Psoas muscle (tissue), 8 donors: Measurements from ENCODE around the gene CASZ1. TPM values are rescaled to one million over a fixed set of nuclear protein-coding genes. Genes with fewer than 3 reads are reported as not detected.

Source experiments
- ATAC-seq, 4 donors: fragments of 200-7000 bp; cut with Tn5 transposase; one replicate each; pipeline ENCODE4 v1.9.1; 2020; ENCODE audit warnings: moderate library complexity in 3 of 4, mild to moderate bottlenecking in 2 of 4
- DNase-seq, 2 donors: peaks; one replicate each; pipeline ENCODE4 v3.0.0-alpha.2; 2020
- H3K27ac ChIP-seq: fragments of 200-600 bp; one replicate; pipeline ENCODE4 v1.8.0; 2022
- H3K27me3 ChIP-seq, 3 donors: fragments of 200-600 bp in 1 of 3; one replicate each; pipeline versions ENCODE4 v1.6.1 to v1.8.0; 2013 to 2022; ENCODE audit warnings: low read length in 2 of 3, mild to moderate bottlenecking in 2 of 3, moderate library complexity in 1 of 3; ENCODE audit not compliant: insufficient read depth in 3 of 3
- H3K36me3 ChIP-seq, 2 donors: fragments of 200-600 bp in 1 of 2; one replicate each; pipeline versions ENCODE4 v1.6.1 to v1.8.0; 2013 to 2022; ENCODE audit warnings: low read depth in 1 of 2, mild to moderate bottlenecking in 1 of 2, moderate library complexity in 1 of 2; ENCODE audit not compliant: insufficient read depth in 1 of 2
- H3K4me1 ChIP-seq: fragments of 200-600 bp; one replicate; pipeline ENCODE4 v1.8.0; 2022
- H3K4me3 ChIP-seq: fragments of 200-600 bp; one replicate; pipeline ENCODE4 v1.8.0; 2022; ENCODE audit warnings: mild to moderate bottlenecking
- H3K9me3 ChIP-seq: fragments of 200-600 bp; one replicate; pipeline ENCODE4 v1.8.0; 2022
- CTCF ChIP-seq: fragments of 200-600 bp; IDR thresholded peaks from one replicate; pipeline ENCODE4 v1.8.0; 2022; ENCODE audit warnings: antibody characterized with exemption
- WGBS, 3 donors: extraction: QIAGEN DNeasy Blood & Tissue Kit; methylation state at CpG; one replicate each; pipeline versions ENCODE4 v1.1.6 to v1.1.7; 2013; 5-methylcytosine and 5-hydroxymethylcytosine counted together
- intact Hi-C, 2 donors: fragments of 100-400 bp; cut with DNase I; formaldehyde crosslinking; loops; one replicate each; pipeline versions ENCODE4 v1.11.0 to v1.14.2; 2022
- polyA plus RNA-seq, 3 donors: library from polyadenylated mRNA; stranded (reverse); fragments of 200-250 nt; gene quantifications; one replicate each; pipeline ENCODE4 v1.2.3, GENCODE V29; 2013
- total RNA-seq, 4 donors: library from RNA; stranded (reverse); fragmentation: NEBNext Ultra II Directional in 2 of 4; extraction: Animal tissue kit (Norgen Biotek cat#: 25700) in 2 of 4; gene quantifications; one replicate each; pipeline versions ENCODE4 v1.2.1 to v1.2.4, GENCODE V29; 2021 to 2023
- donor health status: healthy with polysubstance abuse.
- donor health status: DM: no; HTN: no; CAD: no; lungs with moderate emphysema.
- donor health status: Bipolar disorder and iron deficiency.
- donor health status: healthy.
- donor health status: DM: yes; HTN: yes; CAD: no.
- donor health status: DM: no; HTN: no; CAD: no.
- donor health status: DM: no; HTN: no; CAD: no.
- donor health status: DM: yes; HTN: yes; CAD: no.

CASZ1 gene
- total and polyA plus RNA-seq, 7 donors, result 2.6 to 83.3 (median 53.1) TPM

GRCh38 chr1:10784998-10785727, 11.3 kb downstream of the CASZ1 start:
- Histone ChIP-seq H3K36me3 (no peaks in the 10 kb centered on the region), H3K4me3 (no peak overlapping the region), H3K27ac (no peak overlapping the region), H3K27me3 (no peaks in the 10 kb centered on the region), H3K4me1 (peaks cover 75% of the 10 kb centered on the region), H3K9me3 (no peaks in the 10 kb centered on the region)
- TF ChIP-seq CTCF, result no peak
- DNase-seq (no peak), ATAC-seq (no peak)
- WGBS, 3 donors, result 28 to 64% (median 37%) methylated on average over 11 of the region's 11 CpGs
- intact Hi-C loops, result loop anchor here (5.0 kb wide), 5 partner anchors 33 to 273 kb away; no protein-coding TSS in a partner anchor

DNA sequence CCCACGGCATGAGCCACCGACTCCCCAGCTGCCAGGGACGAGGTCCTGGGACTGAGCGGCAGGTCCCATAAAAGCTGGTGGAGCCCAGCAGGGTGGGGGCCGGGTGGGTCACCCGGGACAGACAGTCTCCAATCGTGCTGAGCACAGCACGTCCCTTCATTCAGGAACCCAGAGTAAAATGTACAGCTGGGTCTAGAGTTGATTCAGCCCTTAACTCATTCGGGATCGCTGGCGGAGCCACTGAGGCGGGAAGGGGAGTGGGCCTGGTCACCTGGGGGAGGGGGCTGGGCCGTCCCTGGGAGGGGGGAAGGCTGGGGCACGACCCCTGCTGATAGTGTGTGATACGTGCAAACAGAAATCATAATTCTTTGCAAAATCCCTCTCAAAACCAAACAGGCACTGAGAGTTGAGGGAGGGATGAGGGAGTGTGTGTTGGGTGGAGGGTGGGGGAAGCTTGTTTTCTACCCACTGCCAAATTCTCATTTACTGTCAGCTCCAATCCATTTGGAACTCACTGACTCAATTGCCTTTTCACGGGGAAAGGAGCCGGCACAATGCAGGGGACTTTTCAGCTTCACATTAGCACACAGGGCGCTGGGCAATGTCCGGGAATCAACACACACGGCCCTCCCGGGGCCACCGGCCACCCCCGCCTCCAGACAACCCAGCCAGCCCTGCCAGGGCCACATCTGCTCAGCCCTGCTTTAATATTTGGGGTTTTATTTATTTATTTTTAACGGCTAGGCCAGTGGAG, 13.8 kb downstream of the CASZ1 start:
- TF ChIP-seq CTCF, result no peak
- H3K27ac ChIP-seq, result peak overlapping the region; percentile 54
- 65 to 80% (median 66%) methylated on average over 24 of the region's 24 CpGs for WGBS, 3 donors

DNA sequence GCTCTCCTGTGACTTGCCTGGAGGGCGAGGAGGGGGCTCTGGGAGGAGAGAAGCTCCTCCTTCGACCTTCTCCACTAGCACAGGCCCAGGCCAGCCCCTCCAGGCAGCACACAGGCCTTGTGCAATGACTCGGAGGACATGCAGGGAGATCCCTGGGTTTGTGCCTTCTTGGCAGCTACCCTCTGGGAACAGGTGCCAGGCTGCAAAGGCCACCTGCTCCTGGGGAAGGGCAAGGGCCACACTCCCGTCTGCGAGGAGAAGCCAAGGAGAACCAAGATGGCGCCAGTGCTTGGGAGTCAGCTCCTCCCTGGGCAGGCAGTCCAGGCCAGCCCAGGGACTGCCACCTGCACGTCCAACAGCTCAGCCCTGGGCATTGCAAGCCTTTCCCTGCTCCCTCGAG, 15.3 kb downstream of the CASZ1 start:
- DNase-seq, result peak; percentile 77 to 92

More for the DNA sequence above, 13.8 kb downstream of the CASZ1 start:
- Histone ChIP-seq H3K36me3 (no peaks in the 10 kb centered on the region), H3K27me3 (peaks cover 0 to 3% (median 0%) of the 10 kb centered on the region in 3 donors), H3K4me3 (no peak overlapping the region), H3K4me1 (peaks cover 70% of the 10 kb centered on the region), H3K9me3 (no peaks in the 10 kb centered on the region)
- DNase-seq (no peak), ATAC-seq (no peak)
- intact Hi-C loops, result no loop called here

DNA sequence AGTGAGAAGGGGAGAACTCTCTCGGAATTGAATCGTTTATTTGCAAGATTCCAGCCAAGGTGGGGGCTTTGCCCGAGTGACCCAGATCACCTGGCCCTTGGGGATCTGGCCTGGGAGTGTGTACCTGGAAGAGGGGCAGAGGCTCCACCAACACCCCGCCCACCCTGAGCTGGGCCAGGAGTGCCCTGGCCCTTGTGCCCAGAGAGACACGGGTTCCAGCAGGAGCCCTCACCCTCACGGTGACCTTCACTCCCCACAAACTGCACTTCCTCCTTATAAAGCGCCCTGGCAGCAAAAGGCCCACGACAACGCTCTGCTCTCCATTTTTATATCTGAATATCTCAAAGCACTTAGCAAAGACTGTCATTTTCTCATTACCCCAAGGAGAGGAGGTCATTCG, 16.6 kb downstream of the CASZ1 start:
- peaks cover 69% of the 10 kb centered on the region for H3K4me1 ChIP-seq
- H3K27ac ChIP-seq, result no peak overlapping the region
- no peak overlapping the region for H3K4me3 ChIP-seq
- H3K9me3 ChIP-seq, result no peaks in the 10 kb centered on the region
- TF ChIP-seq CTCF, result no peak
- WGBS, 3 donors, result 76 to 82% (median 78%) methylated on average over 10 of the region's 10 CpGs
- ATAC-seq (no peak), DNase-seq (no peak)
- intact Hi-C loops, result no loop called here
- H3K36me3 ChIP-seq, result peaks cover 0 to 3% of the 10 kb centered on the region in 2 donors
- peaks cover 0 to 3% (median 0%) of the 10 kb centered on the region in 3 donors for H3K27me3 ChIP-seq

More for the DNA sequence above, 15.3 kb downstream of the CASZ1 start:
- Histone ChIP-seq H3K4me1 (peaks cover 66% of the 10 kb centered on the region), H3K27me3 (peaks cover 0 to 3% (median 0%) of the 10 kb centered on the region in 3 donors), H3K4me3 (no peak overlapping the region), H3K36me3 (peaks cover 0 to 3% of the 10 kb centered on the region in 2 donors), H3K9me3 (no peaks in the 10 kb centered on the region), H3K27ac (peak overlapping the region; percentile 54)
- TF ChIP-seq CTCF, result no peak
- intact Hi-C loops, result no loop called here
- WGBS, 3 donors, result 33 to 58% (median 38%) methylated on average over 8 of the region's 8 CpGs
- ATAC-seq, result peak; percentile 94 to 97 (median 95)
